ENCODE results near the gene CEP57. TPM values are rescaled to one million over a fixed set of nuclear protein-coding genes. Genes with fewer than 3 reads are reported as not detected.

CEP57 gene
- total and polyA plus RNA-seq, 2 donors (not counting 1 experiment from before 2014, with no cell fraction given): 19.0 to 82.9 TPM

DNA sequence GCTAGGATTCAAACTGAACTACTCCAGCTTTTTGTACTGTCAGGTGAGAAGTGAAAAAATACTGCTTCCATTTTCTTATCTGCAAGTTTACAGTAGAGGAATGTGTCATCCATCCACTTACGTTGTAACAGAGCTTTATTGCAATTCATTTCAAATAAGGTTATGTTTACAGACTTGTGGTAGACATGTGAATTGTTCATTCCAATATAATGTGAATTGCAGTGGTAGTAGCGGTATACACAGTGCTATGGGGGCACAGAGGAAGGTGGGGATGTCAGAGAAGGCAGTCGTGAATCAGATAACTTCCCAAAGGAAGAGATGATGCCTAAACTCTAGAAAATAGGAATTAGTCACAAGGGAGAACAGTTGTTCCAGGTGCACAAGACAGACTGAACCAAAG lies 42.5 kb downstream of the CEP57 start:
- no peaks in the 10 kb centered on the region for H3K27me3 Mint-ChIP-seq
- TF ChIP-seq EZH2 (IDR thresholded peaks at IDR 0.05; ENCODE audit: borderline replicate concordance, insufficient read depth, low read depth, low read length, poor library complexity, severe bottlenecking): no peak
- TF ChIP-seq, protein P1, sequence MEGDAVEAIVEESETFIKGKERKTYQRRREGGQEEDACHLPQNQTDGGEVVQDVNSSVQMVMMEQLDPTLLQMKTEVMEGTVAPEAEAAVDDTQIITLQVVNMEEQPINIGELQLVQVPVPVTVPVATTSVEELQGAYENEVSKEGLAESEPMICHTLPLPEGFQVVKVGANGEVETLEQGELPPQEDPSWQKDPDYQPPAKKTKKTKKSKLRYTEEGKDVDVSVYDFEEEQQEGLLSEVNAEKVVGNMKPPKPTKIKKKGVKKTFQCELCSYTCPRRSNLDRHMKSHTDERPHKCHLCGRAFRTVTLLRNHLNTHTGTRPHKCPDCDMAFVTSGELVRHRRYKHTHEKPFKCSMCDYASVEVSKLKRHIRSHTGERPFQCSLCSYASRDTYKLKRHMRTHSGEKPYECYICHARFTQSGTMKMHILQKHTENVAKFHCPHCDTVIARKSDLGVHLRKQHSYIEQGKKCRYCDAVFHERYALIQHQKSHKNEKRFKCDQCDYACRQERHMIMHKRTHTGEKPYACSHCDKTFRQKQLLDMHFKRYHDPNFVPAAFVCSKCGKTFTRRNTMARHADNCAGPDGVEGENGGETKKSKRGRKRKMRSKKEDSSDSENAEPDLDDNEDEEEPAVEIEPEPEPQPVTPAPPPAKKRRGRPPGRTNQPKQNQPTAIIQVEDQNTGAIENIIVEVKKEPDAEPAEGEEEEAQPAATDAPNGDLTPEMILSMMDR (IDR thresholded peaks at IDR 0.05): no peak
- H3K27ac Mint-ChIP-seq: no peak overlapping the region

GRCh38 chr11:95833378-95833777 lies 43.1 kb downstream of the CEP57 start:
- Mint-ChIP-seq H3K4me3 (no peak overlapping the region), H3K27me3 (no peaks in the 10 kb centered on the region), H3K4me1 (no peaks in the 10 kb centered on the region), H3K9me3 (ENCODE audit: insufficient read depth) (no peaks in the 10 kb centered on the region), H3K27ac (no peak overlapping the region)
- DNase-seq (no peak), ATAC-seq (ENCODE audit: low read depth) (no peak)
- H3K4me3 ChIP-seq (ENCODE audit: control extremely low read depth in 1 of 5, extremely low read depth in 1 of 5, insufficient read depth in 1 of 5, low read depth in 2 of 5, low read length in 4 of 5): no peak overlapping the region
- H3K27ac ChIP-seq (ENCODE audit: low read length in 2 of 2): no peak overlapping the region
- no peaks in the 10 kb centered on the region for H3K27me3 ChIP-seq (replicated peaks in 1 of 4; ENCODE audit: control extremely low read depth in 1 of 4, control insufficient read depth in 3 of 4, insufficient read depth in 4 of 4, low read length in 3 of 4)
- H3K9me3 ChIP-seq (ENCODE audit: control extremely low read depth in 1 of 3, control insufficient read depth in 2 of 3, insufficient read depth in 1 of 3, low read length in 2 of 3): no peaks in the 10 kb centered on the region
- POLR2A ChIA-PET: no interaction called here
- CTCF ChIA-PET: interaction anchor here (1.9 to 4.0 kb wide), 3 partner anchors 16 to 593 kb away, joined by 5 to 30 read pairs (median 13); no protein-coding TSS in a partner anchor
- no peaks in the 10 kb centered on the region for H4K20me1 ChIP-seq (ENCODE audit: control insufficient read depth, insufficient read depth, low read length, poor library complexity, severe bottlenecking)
- H3K4me2 ChIP-seq (replicated peaks; ENCODE audit: low read depth, low read length, poor library complexity, severe bottlenecking): no peak overlapping the region
- intact Hi-C loops (cut with micrococcal nuclease): no loop called here
- no peaks in the 10 kb centered on the region for H3K4me1 ChIP-seq (ENCODE audit: control insufficient read depth in 2 of 2, insufficient read depth in 2 of 2, low read length in 2 of 2)
- H3K79me2 ChIP-seq (ENCODE audit: control insufficient read depth, insufficient read depth, low read length): no peaks in the 10 kb centered on the region
- WGBS (ENCODE audit: insufficient coverage): no CpG with 5 or more reads among the region's 1 CpG
- H2AFZ ChIP-seq (ENCODE audit: insufficient read depth, low read depth, low read length, poor library complexity, severe bottlenecking): no peak overlapping the region
- H3K9ac ChIP-seq (ENCODE audit: low read length): no peak overlapping the region
- TF ChIP-seq EZH2 (IDR thresholded peaks at IDR 0.05; ENCODE audit: borderline replicate concordance, insufficient read depth, low read depth, low read length, poor library complexity, severe bottlenecking): no peak
- TF ChIP-seq, protein P1 (IDR thresholded peaks at IDR 0.05): no peak
- H3K36me3 ChIP-seq (replicated peaks in 1 of 2; ENCODE audit: control extremely low read depth in 1 of 2, control insufficient read depth in 1 of 2, extremely low read depth in 1 of 2, insufficient read depth in 2 of 2, low read length in 1 of 2): peaks cover 4 to 56% of the 10 kb centered on the region in 2 experiments

More for the DNA sequence above, 42.5 kb downstream of the CEP57 start:
- Histone ChIP-seq H3K79me2 (ENCODE audit: control insufficient read depth, insufficient read depth, low read length) (no peaks in the 10 kb centered on the region), H3K9ac (ENCODE audit: low read length) (no peak overlapping the region), H3K4me1 (ENCODE audit: control insufficient read depth in 2 of 2, insufficient read depth in 2 of 2, low read length in 2 of 2) (no peaks in the 10 kb centered on the region), H3K4me3 (ENCODE audit: control extremely low read depth in 1 of 5, extremely low read depth in 1 of 5, insufficient read depth in 1 of 5, low read depth in 2 of 5, low read length in 4 of 5) (no peak overlapping the region), H3K27ac (ENCODE audit: low read length in 2 of 2) (no peak overlapping the region), H4K20me1 (ENCODE audit: control insufficient read depth, insufficient read depth, low read length, poor library complexity, severe bottlenecking) (no peaks in the 10 kb centered on the region), H3K36me3 (replicated peaks in 1 of 2; ENCODE audit: control extremely low read depth in 1 of 2, control insufficient read depth in 1 of 2, extremely low read depth in 1 of 2, insufficient read depth in 2 of 2, low read length in 1 of 2) (peaks cover 4 to 57% of the 10 kb centered on the region in 2 experiments), H3K27me3 (replicated peaks in 1 of 4; ENCODE audit: control extremely low read depth in 1 of 4, control insufficient read depth in 3 of 4, insufficient read depth in 4 of 4, low read length in 3 of 4) (no peaks in the 10 kb centered on the region), H2AFZ (ENCODE audit: insufficient read depth, low read depth, low read length, poor library complexity, severe bottlenecking) (no peak overlapping the region), H3K9me3 (ENCODE audit: control extremely low read depth in 1 of 3, control insufficient read depth in 2 of 3, insufficient read depth in 1 of 3, low read length in 2 of 3) (no peaks in the 10 kb centered on the region), H3K4me2 (replicated peaks; ENCODE audit: low read depth, low read length, poor library complexity, severe bottlenecking) (no peak overlapping the region)
- H3K4me1 Mint-ChIP-seq: no peaks in the 10 kb centered on the region
- POLR2A ChIA-PET: no interaction called here
- 96% methylated on average over 2 of the region's 3 CpGs for WGBS (ENCODE audit: insufficient coverage)
- DNase-seq (no peak), ATAC-seq (ENCODE audit: low read depth) (no peak)
- no peaks in the 10 kb centered on the region for H3K9me3 Mint-ChIP-seq (ENCODE audit: insufficient read depth)
- H3K4me3 Mint-ChIP-seq: no peak overlapping the region
- intact Hi-C loops (cut with micrococcal nuclease): no loop called here
- CTCF ChIA-PET: interaction anchor here (0.8 to 2.6 kb wide), 3 partner anchors 561 to 593 kb away, joined by 4 to 13 read pairs (median 5); no protein-coding TSS in a partner anchor

Measured in B cell (primary cell).